ENCODE data around the gene LCE1C.

Gene LCE1C

GRCh38 chr1:152760551-152761190 is 45.8 kb downstream of the LCE1C start:
- no peak for DNase-seq (ENCODE audit: low read depth, low spot score)

GRCh38 chr1:152759453-152760173 is 46.8 kb downstream of the LCE1C start:
- no peak for DNase-seq (ENCODE audit: low read depth, low spot score)

GRCh38 chr1:152758636-152759035 is 47.8 kb downstream of the LCE1C start:
- DNase-seq (ENCODE audit: low read depth, low spot score): no peak

GRCh38 chr1:152757747-152758146 is 48.7 kb downstream of the LCE1C start, which contains the start of gene KPRP:
KPRP (plus strand) TSS chr1:152758025; CDS start chr1:152759589, 1,564 bp downstream.
- no peak for DNase-seq (ENCODE audit: low read depth, low spot score)

GRCh38 chr1:152756872-152757271 is 49.6 kb downstream of the LCE1C start:
- DNase-seq (ENCODE audit: low read depth, low spot score): no peak

Data from astrocyte of the hippocampus (primary cell).